ENCODE data around the gene CHKB.
A peak's percentile ranks its signal among the peaks of the same experiment; 100 is the strongest.
"Not testable (repeated sequence)": the region's sequence is repeated elsewhere in the genome, so short reads cannot be mapped to it uniquely, and the experiment has no call there.

The CHKB gene

DNA sequence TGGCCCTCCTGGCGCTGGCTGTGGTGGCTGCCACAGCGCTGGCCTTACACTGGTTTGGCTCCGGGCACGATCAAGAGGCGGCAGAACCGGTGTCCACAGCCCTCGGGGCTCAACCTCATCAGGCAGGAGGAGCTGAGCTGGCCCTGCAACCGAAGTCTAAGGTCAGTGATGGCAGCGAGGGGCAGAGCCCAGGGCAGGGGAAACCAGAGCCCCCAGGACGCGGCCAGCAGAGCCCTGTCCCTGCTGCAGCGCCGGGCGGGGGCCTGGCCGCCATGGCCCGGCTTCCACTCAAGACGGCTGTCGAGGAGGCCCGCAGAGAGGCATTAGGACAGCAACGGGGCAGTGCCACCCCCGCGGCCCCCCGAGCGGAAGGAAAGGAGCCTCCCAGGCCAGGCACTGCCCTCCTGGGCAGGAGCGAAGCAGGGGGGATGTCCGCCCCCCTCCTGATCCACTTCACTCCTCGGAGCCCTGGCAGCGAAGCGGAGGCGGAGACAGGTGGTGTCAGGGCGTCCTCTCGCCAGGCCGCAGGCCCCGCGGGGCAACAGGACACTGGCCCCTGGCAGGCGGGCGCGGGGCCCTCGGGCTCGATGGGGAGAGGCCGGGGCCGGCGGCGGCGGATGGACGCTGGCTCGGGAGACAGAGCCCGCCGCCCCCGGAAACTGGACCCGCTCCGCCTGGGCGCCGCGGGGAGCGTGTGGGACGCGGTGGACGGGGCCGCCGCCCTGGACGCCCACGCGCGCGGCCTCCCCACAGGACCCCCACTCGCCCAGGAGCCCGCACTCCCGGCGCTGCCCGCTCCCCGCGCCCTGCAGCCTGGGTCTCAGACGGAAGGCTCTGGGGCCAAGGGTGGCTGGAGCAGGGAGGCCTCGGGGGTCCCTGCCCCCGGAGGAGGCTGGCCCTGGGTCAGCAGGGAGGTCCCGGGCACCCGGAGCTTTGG is 36.1 kb downstream of the CHKB start:
- no peak for DNase-seq

DNA sequence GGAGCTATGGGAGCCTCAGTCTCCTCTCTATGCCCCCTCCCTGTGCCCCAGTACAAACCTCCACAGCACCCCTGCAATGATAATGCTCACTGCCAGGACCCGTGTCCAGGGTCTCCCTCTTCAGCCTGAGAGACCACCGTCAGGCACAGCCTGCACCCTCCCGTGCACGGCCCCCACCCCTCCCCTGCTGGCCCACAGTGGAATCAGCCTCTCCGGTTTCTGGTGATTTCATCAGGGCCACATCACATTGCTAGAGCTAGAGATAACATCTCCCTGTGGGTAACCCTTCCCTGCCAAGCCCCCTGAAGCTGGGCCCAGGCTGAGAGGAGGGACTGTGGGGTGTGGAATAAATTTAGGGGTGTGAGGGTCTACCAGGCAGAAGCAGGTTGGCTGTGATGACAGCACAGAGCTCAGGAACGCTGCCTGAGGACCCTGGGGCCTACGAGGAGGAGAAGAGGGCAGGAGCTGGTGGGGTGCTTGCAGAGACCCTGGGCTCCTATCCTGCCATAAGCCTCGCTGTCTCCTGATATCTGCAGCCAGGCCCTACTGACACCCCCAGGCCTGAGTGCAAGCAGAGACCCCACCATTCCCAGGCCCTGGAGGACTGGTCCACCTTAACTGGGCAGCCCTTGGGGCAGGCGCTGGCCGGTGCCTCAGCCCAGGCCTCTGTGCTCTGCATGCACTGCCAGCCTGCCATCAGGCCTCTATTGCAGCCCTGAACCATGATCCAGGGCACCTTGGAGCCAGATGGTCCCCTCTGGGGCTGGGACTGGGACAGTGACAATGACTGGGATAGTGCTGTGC is 36.9 kb downstream of the CHKB start, which contains the start of gene KLHDC7B:
Gene KLHDC7B, plus strand, starts transcription at position 378 of the 804 bp plus-strand sequence. Its CDS starts 345 bp downstream, at position 723.
- DNase-seq, result no peak

DNA sequence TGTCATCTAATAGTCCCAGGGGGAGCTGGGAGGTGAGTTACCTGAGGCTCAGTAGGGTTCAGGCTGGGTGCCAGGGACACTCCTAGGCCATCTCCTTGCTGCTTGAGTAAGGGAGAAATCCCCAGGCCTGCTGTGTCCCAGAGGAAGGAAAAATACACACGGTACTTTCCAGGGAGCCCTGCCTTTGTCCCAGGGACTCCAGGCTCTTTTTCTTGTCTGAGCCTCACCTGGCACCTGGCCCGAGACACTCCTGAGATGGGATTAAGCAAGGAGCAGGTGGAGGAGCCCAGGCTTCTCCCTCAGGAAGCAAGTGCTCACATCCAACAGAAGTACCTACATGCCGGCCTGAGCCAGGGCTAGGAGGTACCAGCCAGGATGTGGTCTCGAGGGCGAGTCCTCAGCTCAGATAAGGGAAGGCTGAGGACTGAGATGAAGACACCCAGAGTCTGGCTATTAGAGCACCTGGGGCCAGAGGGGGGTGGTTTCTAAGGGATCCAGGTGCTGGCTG is 37.8 kb downstream of the CHKB start:
- no peak for DNase-seq

DNA sequence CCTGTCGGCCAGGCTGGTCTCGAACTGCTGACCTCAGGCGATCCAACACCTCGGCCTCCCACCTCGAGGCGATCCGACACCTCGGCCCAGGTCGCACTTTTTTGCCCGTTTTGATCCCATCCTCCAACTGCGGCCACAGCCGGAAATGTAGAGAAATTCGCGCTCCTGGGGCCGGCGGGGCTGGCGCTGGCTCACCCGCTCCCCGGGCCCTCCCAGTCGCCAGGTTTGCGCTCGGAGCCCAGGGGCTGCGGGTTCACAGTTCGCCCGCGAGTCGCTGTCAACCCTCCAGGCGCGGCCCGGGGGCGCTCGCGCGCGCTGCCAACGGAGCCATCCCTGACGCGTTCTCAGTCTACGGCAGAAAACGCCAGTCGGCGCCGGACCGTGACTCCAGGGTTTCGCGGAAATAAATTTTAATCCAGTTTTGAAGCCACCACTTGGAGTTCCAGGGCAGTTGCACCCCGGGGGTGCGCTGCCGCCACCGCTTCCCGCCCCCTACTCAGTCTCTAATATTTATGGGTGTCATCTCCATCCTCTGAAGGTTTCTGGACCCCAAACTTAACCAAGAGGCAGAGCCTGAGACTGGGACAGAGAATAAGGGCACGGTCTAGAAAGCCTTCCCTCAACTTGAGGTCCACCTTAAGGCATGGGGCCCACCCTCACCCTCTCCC is 38.4 kb downstream of the CHKB start:
- DNase-seq, result peak; percentile 65

DNA sequence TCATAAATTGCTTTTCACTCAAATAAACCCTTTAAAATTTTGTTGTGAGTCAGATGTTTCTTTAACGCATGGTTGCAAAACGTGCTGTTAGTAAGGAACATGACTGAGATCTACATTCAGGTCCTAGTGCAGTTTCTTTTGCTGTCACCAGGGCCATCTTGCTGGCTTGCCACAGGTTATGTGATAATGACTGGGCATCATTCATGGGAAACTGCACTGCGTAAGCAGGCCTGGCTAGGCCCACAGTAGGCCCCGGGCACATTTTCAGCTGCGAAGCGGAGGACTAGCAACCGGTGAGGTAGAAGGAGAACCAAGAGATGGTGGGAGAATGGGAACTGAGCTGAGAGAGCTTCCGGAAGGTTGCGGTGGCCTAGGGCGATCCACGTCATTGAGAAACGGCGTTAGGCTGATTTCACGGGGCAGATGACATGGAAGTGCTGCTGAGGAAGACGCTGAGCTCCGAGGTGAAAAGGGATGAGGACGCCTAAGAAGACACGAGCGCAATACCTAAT is 40.2 kb downstream of the CHKB start:
- no peak for DNase-seq

DNA sequence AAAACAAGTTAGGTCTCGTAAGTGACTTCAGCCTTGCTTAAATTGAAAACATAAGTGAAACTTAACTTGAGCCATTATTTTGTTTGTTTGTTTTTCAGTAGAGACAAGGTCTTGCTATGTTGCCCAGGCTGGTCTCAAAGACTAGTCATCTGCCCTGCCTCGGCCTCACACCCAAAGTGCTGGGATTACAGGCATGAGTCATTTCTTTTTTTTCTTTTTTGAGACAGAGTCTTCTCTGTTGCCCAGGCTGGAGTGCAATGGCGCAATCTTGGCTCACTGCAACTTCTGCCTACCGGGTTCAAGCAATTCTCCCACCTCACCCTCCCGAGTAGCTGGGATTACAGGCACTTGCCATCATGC is 41.0 kb downstream of the CHKB start:
- not testable (repeated sequence) for DNase-seq

DNA sequence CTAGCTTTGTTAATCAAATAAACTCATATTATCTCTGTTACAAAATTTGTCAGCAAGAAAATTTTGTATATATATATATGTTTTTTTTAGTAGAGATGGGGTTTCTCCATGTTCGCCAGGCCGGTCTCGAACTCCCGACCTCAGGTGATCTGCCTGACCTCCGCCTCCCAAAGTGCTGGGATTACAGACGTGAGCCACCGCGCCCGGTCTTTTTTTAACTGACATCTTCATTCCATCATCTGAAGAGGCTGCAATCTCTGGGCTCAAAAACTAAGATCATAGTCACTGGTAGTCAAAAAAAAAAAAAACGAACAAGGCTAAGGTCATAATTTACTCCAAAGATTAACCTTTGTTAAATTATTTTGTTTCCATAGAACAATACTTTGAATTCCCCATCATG is 42.3 kb downstream of the CHKB start:
- no peak for DNase-seq

DNA sequence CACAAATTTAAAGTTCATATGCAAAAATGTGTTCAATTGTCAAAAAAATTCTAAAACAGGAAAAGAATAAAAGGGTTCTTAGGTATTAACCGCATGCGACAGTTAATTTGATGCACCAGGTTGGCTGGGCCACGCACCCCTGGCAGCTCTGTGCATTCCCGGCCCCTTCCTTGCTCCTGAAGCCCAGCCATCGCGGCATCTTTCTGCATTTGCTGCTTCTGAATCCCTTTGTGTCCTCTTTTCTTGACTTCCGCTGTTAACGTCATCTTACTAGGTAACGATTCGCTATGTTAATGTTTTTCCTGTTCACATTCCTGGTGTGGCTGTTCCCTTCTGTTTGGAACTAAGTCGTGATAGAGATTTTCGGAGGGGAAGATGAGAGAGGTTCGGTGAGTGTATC is 44.9 kb downstream of the CHKB start:
- no peak for DNase-seq

DNA sequence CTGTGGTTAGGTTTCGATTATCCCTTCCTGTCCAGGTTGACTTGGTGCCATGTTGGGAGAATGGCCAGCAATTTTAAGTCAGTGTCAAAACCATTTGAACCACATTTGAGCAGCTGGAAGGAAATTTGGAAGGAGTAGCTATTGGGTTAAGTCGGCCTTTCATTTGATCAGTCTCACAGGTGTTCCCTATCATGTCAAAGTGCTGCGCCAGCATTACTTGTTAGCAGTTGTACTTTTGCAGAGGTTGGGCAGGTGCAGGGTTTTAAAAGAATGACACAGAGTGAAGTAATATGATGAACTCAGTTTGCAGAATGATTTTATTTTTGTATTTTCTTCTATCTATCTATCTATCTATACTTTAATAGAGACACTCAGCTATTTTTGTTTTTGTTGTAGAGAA is 46.4 kb downstream of the CHKB start:
- no peak for DNase-seq

DNA sequence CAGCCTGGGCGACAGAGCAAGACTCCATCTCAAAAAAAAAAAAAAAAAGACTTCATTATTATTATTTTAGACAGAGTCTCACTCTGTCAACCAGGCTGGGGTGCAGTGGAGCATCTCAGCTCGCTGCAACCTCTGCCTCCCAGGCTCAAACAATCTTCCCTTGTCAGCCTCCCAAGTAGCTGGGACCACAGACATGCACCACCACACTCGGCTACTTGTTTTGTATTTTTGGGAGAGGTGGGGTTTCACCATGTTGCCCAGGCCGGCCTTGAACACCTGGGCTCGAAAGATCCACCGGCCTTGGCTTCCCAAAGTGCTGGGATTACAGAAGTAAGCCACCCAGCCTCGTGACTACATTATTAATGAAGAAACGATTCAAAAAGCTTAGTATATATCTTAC is 47.5 kb downstream of the CHKB start:
- no peak for DNase-seq

DNA sequence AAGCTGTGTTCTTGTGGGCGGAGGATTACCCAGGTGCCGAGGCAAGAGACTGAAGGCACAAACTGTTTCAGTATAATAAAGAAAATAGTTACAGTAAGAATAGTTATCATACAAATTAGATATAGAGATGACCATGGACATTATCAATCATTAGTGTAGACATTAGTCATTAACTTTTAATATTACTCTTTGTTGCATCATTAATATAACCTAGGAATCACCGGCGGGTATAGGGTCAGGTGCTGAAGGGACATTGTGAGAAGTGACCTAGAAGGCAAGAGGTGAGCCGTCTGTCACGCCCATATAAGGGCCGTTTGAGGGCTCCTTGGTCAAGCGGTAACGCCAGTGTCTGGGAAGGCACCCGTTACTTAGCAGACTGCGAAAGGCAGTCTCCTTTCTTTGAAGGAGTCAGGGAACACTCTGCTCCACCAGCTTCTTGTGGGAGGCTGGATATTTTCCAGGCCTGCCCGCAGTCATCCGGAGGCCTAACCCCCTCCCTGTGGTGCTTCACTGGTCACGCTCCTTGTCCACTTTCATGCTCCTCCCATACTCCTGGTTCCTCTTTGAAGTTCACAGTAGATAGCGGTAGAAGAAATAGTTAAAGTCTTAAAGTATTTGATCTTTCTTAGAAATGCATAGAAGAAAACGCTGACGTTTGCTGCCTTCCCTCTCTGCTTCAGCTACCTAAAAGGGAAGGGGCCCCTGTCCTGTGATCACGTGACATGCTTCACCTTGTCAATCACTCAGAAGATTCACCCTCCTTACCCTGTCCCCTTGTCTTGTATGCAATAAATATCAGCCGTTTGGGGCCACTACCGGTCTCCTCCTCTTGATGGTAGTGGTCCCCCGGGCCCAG is 48.6 kb downstream of the CHKB start:
- not testable (repeated sequence) for DNase-seq

DNA sequence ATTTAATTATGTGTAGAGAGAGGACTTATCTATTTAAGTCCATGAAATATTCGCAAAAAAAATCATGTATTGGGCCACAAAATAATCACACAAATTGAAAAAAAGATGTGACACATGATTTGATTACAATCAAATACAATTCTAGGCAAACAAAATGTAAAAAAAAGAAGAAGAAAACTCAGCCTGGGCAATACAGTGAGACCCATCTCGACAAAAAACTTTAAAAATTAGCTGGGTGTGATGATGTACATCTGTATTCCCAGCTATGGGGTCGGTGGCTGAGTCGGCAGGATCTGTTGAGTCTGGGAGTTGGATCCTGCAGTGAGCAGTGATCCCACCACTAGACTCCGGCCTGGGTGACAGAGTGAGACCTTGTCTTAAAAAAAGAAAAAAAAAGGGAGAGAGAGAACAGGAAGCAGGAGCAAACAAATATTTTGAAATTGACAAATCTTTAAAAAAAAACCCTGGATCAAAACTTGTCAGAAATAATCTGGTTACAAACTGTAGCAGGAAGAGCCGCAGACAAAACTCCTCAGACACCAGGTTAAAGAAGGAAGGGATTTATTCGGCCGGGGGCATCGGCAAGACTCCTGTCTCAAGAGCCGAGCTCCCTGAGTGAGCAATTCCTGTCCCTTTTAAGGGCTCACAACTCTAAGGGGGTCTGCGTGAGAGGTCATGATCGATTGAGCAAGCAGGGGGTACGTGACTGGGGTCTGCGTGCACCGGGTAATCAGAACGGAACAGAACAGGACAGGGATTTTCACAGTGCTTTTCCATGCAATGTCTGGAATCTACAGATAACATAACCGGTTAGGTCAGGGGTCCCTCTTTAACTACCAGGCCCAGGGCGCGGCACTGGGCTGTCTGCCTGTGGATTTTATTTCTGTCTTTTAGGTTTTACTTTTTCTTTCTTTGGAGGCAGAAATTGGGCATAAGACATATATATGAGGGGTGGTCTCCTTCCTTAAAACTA is 49.5 kb downstream of the CHKB start:
- no peak for DNase-seq

DNA sequence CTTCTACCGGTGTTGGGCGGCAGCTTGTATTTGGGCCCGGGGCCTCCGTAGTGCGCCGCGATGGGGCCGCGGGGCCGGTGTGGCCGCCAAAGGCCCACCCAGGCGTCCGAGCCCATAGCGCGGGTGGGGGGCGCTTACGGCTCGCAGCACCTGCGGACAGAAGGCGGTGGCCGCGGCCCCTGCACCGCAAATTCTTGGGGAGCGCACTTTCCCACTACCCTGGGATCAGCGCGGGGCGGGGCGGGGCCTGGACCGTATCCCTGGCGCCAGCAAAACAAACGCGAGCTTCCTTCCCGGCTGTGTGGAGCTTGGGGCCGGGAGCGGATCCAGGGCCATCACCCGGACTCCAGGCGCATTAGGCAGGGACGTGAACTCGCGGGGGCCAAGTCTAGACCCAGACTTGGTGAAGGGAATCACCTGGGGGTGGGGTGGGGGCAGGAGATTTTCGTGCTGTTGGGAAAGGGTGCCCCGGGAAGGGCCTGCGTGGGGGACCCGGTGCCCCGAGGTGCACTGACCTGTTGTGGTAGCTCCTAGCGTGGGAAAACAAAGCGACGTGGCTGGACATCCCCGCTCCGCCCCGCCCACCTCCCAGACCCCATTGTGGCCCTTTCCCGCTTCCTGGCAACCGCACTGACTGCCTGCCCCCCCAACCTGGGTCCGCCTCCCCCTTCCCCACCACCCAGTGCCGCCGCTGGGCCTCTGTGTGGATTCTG is 50.5 kb downstream of the CHKB start:
- no peak for DNase-seq

DNA sequence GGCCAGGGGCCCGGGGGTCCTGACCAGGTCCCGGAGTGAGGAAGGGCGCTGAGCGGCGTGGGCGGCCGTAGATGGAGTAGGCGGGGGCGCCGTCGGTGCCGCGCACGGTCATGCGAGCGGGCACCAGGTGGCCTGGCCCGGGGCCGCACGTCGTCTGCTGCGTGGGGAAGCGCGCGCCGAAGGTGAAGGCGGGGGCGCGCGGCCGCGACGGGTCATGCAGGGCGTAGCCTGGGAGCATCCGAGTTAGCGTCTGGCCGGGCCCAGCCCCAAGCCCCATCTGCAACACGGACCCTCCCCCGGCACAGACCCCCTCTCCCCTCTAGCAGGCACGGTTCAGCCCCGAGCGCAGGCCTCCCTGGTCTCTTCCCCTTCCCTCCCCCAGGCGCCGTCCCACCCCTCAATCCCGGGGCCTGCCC is 51.1 kb downstream of the CHKB start:
- no peak for DNase-seq

DNA sequence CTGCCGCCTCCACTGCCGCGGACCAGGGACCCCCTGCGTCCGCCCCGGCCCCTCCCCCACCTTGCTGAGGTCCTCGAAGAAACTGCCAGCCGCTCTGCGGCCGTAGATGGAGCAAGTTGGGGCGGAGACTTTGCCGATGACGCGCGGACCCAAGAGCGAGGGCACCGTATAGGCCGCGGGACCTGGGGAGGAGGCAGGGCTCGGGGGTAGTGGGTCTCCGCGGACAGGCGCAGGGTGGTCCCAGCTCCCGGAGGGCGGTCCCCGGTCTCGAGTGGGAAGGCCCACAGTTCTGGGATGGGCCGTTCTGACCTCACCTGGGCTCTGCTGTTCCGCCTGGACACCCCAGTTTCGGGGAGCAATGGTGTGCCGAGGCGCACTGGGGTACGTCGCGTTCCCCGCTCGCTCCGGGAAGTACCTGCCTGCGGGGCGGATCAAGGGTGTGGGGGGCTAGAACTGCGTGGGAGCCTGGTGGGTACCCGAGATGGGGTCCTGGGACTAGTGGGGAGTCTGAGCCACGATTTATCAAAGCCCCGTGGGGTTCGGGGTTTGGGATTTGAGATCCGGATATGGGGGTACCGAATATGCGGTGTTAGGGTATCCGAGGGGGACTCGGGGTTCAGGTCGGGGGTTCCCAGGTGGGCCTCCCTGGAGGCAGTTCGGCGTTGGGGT is 51.6 kb downstream of the CHKB start:
- peak; percentile 85 for DNase-seq

DNA sequence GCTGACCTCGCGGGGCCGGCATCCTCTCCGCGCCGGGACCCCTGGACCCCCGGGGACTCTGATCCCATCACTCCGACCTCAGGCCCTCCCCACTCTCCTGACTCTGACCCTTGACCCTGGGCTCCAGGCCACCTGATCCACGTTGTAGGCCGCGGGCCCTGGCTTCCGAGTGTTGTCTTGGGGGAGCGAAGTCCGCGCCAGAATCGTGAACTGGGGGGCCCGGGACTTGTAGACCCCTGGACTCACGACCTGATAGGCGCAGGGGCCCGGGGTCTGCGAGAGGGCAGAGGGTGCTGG is 52.1 kb downstream of the CHKB start:
- DNase-seq, result peak; percentile 44

DNA sequence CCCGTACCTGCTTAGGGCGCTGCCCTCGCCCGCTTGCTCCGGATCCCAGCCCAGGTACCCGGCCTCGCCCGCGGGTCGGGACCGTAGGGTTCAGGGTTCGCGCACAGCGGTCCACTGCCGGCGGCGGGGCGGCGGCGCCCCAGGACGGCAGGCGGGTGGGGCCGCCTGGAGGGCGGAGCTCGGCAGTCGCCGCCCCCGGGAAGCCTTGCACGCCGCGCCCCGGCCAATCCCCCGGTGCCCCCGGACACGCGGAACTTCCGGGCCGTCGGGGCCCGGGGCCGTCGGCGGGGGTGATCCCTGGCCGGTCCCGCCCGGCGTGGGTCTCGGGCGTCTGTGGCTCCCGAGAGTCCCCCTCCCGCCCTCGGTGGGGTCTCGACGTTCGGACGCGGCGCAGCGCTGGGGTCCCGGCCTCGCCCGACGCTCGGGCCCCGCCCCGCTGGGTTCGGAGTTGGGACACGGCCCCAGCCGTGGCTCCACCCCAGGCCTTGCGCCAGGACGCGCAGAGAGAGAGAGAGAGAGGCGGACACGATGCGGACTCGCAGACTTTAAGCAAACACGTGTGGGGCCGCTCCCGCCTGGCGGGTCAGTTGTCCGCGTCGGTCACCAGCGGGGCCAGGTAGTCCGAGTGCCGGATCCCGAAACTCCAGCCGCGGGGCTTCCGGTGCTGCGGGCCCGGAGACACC is 52.6 kb downstream of the CHKB start, which contains the start of gene TYMP:
Gene TYMP, minus strand, starts transcription at position 116 of the 683 bp plus-strand sequence. CDS start 303 bp downstream, outside the sequence.
- DNase-seq, result peak; percentile 81

DNA sequence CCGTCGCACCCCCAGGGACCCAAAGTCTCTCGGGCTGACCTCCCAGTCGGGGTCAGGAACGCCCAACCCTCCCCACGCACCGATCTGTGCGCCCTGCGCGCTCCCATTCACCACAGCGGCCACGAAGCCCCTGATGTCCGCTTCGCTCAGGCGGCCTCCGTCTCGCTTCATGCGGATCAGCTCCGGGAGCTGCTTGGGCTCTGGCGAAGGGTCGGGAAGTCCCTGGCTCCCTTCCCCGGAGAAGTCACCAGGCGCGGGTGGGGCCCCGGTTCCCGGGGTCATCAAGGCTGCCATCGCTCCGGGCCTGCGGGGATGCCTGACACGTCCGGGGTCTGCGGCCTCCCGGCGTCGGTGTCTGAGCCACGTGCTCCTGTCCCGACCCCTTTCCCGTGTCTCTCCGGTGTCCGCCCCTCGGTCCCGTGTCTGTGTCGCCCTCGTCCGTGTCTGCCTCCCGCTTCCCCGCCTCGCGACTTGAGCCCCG is 53.2 kb downstream of the CHKB start:
- no peak for DNase-seq

All from hematopoietic multipotent progenitor cell treated with erythropoietin and hydrocortisone succinate and interleukin-3 and kit ligand, for 8 days (in vitro differentiated cells).